Activated CD4-positive, alpha-beta T cell treated with anti-CD3 and anti-CD28 coated beads for 48 hours (primary cell): ENCODE results near the gene CAMTA2.
A peak's percentile ranks its signal among the peaks of the same experiment; 100 is the strongest.

Experiments
- DNase-seq: peaks from one replicate; pipeline ENCODE4 v3.0.0-alpha.2; 2020

CAMTA2 gene

DNA sequence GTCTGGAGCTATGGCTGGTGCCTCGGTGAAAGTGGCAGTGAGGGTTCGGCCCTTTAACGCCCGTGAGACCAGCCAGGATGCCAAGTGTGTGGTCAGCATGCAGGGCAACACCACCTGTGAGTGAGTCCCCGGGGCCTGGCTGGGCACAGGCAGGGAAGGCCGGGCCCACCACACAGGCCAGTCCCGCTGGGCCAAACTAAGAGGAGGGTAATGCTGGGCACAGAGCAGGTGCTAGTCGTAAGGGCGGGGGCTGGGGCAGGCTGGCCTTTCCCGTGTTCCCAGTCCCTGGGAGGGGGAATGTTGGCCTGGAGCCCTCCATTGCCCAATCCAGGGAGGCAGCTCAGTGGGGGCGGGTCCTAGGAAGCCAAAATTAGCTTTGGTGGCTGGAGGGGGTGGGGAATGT lies 12.8 kb upstream of the CAMTA2 start:
- no peak for DNase-seq

DNA sequence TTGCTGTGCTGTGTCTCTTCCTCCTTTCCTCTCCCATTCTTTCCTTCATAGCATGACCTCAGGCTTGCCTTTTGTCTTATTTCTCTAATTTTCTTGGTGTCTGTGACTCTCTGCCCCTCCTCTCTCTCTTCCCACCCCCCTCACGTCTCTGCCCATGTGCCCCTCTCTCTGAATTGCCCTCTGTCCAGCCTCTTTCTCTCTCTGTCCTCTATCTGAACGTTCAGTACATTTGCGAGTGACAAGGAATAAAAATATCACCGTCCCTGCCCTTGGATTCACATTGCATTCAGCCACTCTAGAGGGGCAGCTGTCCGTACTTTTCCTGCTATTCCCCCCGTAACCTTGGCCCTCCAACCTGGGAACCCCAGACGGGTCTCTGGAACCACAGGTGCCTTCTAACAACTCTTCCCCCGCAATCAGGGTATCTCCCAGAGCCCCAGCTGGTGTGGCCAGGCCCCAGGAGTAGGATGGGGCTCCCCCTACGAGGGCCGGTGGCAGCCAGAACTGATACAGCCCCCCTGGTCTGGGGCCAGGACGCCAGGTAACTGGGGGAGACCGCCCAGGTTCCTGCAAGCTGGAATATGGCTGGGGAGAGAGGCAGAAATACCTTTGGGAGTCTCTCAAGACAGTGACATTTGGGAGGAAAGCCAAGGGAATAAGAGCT lies 12.1 kb upstream of the CAMTA2 start:
- no peak for DNase-seq

DNA sequence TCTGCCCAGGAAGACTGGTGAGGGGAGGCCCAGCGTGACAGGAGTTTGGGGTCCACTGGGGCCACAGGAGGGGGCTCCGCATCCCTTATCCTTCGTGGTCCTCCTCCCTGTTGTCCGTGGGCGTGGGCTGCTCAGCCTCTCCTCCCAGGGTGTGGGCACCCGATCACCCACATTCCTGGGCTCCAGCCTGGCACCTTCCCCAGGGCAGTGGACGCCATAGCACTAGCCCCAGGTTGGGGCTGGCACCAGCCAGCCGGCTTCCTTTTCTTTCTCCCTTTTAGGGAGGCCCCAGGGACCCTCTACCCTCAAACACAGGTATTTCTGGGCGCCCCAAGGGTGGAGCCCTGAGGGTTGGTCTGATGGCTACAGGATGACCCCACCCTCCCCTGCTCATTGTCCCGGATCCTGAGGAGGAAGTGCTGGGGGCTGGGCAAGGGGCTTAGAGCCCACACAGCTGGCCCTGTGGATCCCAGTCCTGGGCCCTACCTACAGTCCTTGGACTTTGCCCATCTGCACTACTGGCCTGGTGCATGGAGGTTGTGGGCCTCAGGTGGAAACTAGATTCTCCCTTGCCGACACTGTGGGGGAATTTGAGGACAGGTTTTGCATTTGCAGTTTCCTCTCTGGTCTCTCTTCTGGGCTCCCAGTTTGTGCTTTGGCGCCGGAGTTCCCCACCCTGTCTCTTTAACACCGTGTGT lies 11.4 kb upstream of the CAMTA2 start:
- peak; percentile 10 for DNase-seq

DNA sequence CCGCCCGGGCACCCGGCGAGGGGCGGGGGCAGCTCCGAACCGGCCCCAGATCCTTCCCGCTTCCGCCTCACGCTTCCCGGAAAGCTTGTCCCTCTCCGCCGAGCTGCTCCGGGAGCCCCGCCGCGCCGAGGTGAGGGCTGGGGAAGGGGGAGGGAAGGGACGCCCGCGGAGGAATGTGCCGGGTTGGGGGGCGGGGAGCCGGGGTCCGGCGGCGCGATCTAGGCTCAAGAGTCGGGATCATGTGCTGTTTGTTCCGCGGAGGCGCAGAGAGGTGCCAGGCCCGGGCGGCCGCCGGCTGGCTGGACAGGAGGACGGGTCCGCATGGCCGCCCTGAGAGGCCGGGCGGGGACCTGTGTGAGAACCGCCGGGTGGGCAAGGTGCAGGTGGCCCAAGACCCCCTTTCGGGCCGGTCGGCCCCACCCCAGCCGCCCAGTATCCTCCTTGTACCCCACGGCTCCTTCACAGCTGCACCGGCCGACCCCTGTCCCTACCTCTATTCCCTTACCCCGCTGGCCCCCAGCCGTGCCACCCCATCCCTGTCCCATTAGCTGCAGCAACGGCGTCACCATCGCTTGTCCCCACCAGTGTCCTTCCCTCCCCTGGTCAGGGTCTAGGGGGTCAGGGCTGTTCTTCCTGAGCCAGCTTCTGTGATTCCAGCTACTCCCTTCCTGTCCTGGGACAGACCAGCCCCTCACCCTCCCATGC lies 10.7 kb upstream of the CAMTA2 start:
- DNase-seq, result no peak

DNA sequence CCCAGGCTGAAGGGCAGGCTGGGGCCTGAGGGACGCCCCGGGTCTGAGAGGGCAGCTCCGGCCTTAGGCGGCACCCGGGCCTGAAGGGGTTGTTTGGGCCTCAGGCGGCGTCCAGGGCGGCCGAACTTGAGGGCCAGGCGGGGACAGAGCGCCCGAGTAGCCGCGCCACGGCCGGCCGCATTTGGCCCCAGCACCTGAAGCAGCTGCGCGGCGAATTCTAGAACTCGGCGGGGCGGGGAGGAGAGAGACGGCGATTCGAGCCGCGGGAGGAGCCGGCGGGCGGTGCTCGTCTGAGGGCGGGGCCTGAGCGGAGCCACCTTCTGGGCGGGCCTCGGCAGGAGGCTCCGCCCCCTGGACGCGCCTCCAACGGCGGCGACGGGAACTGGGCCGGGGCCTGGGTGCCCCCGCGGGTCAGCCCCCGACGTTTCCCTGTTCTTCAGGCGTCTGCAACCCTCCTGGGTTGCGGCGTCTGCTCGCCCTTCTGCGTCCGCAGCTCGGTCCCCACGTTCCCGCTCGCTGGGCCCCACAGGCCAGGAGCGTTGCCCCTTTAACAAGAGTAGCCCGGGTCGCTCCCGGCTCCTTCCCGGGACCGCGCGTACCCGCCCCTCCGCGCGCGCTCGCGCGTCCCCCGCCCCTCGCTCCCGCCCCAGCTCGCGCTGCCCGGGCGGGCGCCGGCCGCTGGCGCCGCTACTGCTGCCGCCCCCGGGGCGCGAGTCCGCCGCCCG lies 10.0 kb upstream of the CAMTA2 start, which contains the start of the genes INCA1 and KIF1C:
TSS of gene INCA1 (minus strand) at position 221 of the 725 bp plus-strand sequence. CDS start 3,085 bp downstream, outside the sequence.
TSS of gene KIF1C (plus strand) at position 649 of the 725 bp plus-strand sequence. CDS start 2,297 bp downstream, outside the sequence.
- DNase-seq, result peak; percentile 94

DNA sequence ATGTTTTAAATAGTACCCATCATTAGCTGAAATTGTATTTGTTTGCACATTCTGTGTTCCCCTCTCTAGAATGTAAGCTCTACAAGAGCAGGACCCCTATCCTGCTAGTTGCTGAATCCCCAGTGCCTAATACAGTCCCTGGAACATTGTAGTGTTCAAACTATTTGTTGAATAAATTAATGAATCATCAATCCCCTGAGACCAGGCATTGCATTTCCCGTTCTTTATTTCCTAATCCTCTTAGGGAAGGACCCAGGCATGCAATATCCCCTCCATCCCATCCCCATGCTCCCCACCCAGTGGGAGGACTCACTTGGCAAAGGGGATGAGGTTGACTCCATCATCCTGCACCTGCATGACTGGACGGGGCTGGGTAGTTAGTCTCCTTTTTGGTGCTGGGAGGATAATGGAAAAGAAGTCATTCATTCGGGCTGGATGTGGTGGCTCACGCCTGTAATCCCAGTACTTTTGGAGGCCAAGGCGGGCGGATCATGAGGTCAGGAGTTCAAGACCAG lies 6.7 kb upstream of the CAMTA2 start:
- no peak for DNase-seq

DNA sequence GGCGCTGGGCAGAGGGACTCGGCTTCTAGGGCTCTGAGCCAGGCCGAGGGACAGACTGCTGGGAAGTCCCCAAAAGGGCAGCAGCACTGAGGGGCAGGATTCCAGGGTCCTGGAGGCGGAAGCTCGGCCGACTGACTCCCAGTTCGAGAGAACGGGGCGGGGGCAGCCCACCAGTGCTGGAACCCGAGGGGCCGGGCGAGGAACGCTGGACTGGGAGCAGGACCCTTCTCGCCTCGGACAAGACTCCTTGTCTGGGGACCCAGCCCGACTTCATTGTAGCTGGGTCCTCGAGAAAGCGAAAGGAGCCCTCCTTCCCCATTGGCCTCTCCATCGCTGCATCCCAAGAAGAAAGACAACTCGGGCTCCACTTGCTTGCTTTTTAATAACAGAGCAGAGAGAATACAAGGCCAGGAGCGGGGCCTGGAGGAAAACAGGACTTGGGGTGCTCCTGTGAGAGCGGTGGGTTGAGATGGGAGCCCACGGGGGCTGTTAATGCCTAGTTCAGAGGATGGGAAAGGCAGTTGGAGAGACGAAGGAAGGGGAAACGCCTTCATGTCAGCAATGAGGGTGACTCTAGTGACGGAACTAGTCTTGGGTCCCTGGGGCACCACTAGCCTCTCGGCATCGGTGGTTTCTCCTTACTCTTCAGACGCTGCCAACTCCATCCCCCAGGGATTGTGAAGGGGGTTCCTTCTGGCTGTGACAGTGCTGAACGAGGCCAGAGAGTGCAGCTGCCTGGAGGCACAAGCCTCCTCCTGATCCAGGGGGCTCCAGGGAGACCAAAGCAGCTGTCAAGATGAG lies 492 bp upstream of the CAMTA2 start:
- DNase-seq, result no peak

DNA sequence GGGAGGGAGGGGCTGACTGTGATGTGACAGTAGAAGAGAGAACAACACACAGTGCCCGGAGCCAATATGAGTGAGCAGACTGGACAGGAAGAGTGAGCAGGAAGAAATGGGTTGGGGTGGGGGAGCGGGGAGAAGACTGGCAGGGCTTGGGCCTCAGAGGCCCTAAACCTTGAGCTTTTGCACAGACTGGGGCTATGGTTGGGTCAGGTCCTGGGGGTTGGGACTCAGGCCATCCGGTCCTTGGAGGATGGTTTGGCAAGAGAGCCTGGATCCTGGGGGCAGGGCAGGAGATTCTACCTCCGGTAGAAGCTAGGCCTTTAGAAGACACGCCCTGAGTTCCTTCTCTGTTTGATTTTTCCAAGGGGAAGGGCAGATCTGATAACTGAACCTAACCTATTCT lies 1.1 kb downstream of the CAMTA2 start:
- no peak for DNase-seq

DNA sequence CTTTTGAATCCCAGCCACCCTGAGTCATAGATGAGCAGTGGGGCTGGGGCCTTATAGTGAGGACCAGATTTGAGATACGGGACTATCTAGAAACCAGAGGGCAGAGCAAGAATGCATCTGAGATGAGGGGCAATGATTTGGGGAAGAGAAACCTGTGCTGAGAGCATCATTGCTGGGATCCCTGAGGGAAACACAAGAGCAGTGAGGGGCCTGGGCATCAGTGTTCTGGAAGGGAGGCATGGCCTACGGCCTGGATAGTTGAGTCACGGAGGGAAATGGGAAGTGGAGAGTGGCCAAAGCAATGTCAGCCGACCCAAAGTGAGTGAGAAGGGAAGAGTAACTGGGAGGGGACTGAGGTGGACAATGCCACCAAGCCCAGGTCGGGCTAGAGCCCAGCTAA lies 5.2 kb downstream of the CAMTA2 start:
- DNase-seq, result no peak

DNA sequence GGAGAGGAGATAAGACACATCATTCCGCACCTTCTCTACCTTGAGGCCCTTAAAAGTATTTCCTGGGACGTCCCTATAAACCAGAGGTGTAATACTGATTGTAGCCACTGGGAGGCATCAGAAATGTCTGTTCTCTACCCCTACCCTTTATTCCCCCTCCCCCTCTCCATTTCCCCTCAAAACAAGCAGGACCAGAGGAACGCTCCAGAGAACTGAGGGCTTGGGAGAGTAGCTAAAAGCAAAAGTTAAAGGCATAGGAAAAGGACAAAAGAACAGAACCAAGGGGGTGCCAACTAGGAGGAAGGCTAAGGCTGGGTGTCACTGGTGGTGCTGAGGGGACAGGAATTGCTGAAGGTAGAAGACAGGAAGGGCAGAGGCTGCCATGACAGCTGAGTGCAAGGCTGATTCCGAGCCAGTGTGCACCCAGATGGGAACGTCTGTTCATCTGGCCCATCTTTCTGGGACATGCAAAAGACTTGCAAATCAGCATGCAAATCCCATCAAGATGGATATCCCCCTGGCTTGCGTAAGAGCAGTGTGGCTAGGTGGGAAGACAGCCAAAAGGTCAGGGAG lies 6.7 kb downstream of the CAMTA2 start:
- DNase-seq, result peak; percentile 51

DNA sequence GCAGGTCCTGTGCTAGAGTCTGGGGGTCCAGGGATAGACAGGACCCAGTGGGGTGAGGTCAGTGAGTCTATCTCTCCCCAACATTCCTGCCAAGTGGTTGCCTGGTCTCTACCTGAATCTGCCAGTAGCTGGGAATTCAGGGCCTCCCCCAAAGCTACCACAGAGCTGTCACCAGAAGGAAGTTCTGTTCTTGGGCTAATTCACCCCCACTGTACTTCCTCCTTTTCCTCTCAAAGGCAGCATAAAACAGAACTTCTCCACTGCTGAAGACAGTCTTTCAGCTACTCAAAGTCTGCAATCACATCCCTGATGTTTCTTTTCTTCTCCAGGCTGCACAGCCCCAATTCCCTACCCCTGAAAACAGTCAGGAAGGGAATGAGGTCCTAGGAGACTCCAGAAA lies 8.7 kb downstream of the CAMTA2 start:
- no peak for DNase-seq

DNA sequence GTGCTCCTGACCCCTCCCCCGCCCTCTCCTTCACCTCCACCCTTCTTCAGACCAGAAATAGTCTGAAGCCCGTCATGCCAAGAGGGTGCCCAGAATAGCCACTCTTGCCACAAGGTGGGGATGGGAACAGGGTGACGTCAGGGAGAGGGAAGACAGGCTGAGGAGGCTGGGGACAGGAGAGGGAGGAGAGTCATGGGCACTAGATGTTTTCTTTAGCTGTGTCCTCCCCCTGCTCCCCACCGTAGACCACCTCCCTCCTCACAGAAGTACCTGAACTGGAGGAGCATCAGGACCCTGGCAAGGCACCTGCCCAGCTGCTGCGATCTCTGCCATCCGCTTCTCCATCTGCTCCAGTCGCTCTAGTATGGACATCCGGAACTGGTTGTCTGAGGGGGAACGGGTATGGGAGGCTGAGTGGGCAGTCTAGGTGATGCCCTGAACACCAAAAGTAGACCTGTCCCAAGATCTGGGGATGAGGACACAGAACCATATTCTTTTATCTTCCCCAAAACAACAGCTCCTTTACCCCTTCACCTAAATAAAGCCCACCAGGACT lies 13.3 kb downstream of the CAMTA2 start:
- DNase-seq, result no peak

DNA sequence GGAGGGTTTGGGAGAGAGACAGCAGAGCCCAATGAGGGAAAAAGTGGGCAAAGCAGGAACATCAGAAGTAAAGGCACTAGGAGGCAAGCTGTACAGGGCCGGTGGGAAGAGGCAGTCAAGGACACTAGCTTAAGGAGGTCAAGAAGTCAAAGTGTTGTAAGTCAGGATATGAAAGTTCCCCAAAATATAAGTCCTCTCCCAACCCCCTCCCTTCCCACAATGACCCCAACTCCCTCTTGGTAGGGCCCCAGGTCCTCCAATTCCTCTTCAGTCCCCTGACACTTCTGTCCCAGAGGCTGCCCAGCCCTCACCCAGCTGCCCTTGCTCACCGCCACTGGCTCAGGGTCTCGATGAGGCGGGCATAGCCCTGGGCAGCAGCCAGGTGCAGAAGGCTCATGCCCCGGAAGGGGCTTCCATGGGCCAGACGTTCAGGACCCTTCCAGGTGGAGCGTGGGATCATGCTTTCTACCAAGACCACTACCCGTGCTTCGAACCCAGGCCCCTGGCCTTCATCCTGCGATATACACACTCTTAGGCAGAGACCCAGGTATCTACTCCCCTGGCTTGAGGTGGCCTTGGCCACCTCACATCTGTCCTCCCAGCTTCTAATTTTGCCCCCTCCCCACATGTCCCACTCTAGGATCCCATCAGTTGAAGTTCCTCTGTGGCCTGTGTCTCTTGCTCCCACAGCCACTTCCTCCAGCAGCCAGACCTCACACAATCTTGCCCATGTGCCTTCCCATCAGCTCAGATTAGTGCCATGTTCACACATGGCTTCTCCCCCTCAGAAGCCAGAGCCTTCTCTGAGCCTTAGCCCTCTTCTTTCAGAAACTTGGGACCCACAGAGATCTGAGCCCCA lies 14.0 kb downstream of the CAMTA2 start:
- no peak for DNase-seq

DNA sequence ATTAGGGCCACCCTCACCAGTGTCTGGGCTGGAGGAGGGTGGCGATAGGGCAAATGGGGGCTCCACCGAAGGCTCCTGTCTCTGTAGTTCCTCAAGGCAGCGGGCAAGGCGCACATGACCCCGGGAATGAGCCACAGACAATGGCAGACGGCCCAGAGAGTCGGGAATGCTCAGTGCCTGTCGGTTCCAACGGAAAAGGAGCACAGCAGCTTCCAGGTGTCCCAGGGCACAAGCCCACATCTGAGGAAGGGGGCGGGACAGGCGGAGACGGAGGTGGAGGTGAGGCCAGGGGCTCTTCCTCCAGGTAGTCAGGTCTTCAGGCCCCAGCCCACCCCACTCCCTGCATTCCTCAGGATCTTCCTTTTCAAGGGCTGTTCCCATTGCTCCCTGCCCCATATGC lies 14.7 kb downstream of the CAMTA2 start:
- no peak for DNase-seq

DNA sequence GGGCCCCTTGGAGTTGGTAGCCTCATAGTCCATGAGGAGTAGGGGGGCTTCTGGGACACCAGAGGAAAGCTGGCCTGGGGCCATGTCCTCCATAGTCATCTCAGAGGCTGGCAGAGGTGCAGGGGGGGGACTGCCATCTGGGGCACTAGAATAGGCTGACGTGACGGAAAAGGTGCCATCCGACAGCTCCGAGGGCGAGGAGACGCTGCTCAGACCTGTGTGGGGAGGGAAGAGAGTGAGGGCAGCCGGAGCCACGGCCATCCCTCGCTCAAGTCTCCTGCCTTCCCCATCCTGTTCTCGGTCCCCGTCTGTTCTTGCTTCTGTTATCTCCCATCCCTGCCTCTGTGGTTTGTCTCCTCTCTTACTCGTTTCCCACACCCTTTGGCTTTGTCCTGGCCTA lies 15.2 kb downstream of the CAMTA2 start:
- no peak for DNase-seq

DNA sequence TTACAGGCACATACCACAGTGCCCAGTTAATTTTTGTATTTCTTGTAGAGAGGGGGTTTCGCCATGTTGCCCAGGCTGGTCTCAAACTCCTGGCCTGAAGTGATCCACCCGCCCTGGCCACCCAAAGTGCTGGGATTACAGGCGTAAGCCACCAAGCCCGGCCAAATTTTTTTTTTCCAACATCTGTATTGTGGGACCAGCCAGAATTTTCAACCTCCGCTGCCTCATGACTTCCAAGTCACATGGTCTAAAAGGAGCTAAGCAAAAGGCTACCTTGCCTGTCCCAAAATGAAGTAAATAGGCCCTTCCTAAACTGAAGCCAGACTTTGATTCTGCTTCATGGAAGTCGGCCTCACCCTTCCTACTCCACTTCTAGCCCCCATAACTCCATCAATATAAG lies 15.6 kb downstream of the CAMTA2 start:
- DNase-seq, result no peak

DNA sequence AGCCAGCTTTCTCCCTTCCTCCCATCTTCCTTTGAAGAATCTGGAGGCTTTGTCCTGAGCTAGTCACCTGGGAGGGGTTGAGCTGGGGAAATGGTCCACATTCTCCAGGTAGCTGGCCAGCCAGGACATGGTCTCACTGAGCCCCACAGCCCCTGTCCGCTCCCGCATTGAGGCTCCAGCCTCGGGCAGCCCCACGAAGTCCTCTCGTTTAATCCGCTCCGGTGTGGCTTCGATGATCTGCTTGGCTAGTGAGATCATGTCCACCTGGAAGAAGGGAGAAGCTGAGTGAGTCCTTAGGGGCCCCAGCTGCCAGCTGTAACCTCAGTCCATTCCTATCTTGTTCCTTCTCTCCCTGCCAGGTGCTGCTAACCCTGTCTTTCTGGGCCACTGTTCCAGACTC lies 17.2 kb downstream of the CAMTA2 start:
- no peak for DNase-seq

DNA sequence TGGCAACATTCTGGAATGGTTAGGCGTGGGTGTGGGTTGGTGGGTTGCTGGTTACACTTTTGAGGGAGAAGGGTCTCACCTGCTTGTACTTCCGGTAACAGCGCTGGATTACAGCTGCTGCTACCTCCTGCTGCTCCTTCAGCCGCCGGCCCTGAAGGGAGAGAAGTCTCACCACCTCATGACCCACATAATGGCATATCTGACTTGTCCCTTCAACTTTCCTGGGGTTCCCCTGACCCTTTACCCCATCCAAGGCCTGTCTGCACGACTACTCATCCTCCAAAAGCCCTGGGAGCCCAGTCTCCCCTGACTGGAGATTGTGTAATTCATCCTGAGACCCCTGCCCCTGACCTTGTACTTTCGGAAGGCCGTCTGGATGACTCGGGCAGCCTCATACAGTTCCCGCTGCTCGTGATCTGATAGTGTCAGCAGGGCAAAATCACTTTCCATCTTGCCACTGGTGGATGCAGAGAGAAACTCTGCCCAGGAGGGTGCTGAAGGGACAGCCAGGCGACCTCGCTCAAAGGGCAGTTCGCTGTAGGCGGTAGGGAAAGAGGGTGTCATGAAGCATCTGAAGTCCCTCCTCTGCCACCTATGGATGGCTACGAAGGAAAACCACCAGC lies 17.8 kb downstream of the CAMTA2 start:
- peak; percentile 66 for DNase-seq

DNA sequence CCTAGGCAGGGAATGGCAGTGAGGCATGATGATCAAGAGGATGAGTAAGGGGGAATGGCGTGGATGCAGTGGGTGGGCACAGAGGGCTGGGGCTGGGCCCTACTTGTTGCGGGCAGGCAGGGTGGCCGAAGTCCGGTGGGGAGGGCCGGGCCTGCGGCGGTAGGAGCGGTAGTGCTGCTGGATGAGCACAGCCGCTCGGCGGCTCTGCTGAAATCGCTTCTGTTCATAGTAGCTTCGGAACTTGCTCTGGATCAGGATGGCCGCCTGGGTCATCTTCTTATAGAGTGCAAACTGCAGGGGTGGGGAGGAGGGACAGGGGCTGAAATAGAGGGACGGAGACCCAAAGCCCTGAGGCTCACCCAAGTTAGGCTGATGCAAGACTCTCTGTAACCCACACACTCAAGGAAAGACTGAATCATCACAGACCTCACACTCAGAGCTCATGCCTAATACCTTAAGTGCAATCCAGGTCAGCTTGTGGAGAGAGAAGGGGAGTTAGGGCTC lies 18.4 kb downstream of the CAMTA2 start:
- peak; percentile 67 for DNase-seq
